Stimulated activated CD8-positive, alpha-beta memory T cell treated with anti-CD3 and anti-CD28 coated beads, Interleukin-12 subunit alpha, Interleukin-12 subunit beta, amount 100 ng/mL, for 1 hour (primary cell): ENCODE measurements around the gene PSTPIP1.

ENCODE experiments used
- DNase-seq: peaks from one replicate; pipeline ENCODE4 v3.0.0-alpha.2; 2020; ENCODE audit warnings: low read depth

The PSTPIP1 gene

GRCh38 chr15:77070180-77070494 lies 75.2 kb downstream of the PSTPIP1 start:
- DNase-seq: no peak

DNA sequence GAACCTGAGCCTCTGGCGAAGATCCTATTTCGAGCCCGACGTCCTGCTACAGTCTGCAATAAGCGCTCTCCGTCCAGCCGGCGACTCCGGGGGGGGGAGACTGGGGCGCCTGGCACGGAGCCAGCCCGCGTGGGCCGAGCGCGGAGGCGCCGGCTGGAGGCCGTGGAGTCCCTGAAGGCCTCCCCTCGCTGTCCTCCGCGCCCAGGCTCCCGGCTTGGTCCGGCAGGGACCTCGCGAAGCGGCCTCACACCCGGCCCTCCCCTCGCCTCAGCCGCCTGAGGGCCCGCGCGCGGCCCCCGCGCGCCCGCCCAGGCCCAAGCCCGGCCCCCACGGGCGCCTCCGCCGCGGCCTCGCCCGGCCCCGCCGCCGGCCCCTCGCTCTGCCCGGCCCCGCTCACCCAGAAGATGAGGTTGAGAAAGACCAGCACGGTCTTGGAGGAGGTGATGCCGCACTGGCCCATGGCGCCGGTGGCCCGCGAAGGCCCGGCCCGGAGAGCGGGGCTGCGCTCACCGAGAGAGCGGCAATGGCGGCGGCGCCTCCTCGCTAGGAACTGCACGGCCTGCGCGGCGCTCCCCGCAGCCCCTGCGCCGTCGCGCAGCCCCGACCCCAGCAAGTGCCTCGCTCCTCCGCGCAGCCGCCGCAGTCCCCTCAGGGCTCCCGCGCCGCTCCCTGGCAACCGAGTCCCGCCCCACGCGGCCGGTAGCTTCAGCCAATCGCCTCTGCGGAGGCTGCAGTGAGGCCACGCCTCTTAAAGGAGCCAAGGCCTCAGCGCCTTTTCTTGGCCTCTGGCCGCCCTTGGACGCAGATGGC lies 75.8 kb downstream of the PSTPIP1 start, which contains the start of gene TSPAN3:
Gene TSPAN3, minus strand, starts transcription at position 615 of the 810 bp plus-strand sequence. Its CDS starts 155 bp downstream, at position 460.
- DNase-seq: peak; percentile 87

GRCh38 chr15:77071305-77072223 lies 76.6 kb downstream of the PSTPIP1 start:
- DNase-seq: no peak

DNA sequence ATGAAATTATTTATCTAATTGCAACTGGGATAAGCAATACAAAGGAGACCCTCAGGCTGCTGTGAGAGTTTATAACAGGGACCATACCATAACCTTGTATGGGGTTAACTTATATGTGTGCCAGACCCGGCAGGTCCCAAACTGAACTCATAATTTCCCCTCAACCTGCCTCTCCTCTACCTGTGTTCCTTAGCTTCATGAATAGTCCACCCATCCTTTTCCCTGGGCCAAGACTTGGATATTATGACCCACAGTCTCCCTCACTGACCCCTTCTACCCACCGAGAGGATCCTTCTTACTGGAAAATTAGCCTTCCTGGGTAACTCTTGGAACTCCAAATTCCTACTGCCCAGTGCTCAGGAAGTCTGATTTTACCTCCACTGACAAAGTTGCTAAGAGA lies 79.4 kb downstream of the PSTPIP1 start:
- no peak for DNase-seq

- DNase-seq: no peak
Measured at GRCh38 chr15:77075528-77075927, 80.6 kb downstream of the PSTPIP1 start.

- DNase-seq: no peak
Measured at GRCh38 chr15:77076323-77076915, 81.5 kb downstream of the PSTPIP1 start.

- no peak for DNase-seq
Measured at GRCh38 chr15:77081971-77082370, 87.0 kb downstream of the PSTPIP1 start.

- DNase-seq: peak; percentile 25
Measured at GRCh38 chr15:77083381-77084160, 88.6 kb downstream of the PSTPIP1 start.

- no peak for DNase-seq
Measured at GRCh38 chr15:77084436-77084835, 89.5 kb downstream of the PSTPIP1 start.

DNA sequence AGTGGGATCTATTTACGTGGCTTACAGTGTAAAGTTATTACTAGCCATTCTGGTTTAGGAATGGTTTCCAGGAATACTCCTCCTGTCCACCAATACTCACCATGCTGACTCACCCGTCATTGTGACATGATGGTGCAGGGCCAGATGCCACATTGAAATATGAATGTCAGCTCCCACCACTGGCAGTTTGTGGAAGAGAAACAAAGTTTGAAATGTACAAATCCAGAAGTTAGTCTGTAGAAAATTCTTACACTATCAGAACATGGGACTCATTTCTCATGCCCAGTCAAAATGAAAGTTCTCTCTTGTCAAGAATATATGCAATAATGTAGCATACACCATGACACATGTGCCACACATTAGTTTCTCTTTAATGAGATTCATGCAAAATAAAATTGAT lies 90.4 kb downstream of the PSTPIP1 start:
- DNase-seq: no peak
